Measurements from ENCODE around the gene PUS1.

The PUS1 gene

DNA sequence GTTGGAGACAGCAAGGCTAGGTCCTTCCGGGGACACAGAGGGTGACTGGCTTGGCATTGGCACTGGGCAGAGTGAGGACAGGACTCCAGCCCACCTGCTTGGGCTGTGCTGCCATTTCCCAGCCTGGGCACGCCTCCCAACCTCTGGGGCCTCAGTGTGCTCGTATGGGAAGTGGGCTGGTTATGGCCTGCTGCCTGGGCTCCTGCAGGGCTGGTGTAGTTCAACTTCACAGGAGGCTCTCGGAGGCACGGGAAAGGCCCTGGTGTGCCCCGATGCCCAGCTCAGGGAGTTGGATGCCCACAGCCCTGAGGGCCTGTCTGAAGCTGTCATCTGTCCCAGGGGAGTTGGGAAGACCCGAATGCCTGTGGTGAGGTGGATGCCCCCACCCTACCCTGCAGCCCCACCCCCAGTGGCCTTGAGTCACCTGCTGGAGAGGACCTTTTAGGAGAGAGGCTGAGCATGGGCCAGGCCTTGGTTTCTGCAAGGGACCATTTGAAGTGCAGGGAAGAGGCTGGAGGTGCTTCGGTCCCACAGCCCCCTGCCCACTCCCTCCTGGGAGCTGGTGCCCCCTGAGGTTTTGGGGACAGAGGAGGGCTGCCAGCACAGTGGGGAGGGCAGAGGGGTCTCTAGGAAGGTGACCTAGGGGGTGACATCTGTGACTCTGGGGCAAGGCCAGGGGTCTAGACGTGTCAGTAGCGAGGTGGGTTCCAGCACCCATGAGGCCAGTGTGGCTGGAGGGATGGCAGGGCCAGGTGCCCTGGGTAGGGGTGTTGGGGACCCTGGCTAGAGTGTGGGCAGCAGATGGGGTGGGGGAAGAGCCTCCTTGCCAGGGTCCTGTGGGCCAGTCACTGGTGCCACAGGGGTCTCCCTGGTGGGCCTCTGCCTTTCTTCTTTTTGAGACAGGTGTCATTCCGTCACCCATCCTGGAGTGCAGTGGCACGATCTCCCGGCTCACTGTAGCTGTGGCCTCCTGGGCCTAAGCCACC lies 25.5 kb upstream of the PUS1 start:
- no peak for DNase-seq

DNA sequence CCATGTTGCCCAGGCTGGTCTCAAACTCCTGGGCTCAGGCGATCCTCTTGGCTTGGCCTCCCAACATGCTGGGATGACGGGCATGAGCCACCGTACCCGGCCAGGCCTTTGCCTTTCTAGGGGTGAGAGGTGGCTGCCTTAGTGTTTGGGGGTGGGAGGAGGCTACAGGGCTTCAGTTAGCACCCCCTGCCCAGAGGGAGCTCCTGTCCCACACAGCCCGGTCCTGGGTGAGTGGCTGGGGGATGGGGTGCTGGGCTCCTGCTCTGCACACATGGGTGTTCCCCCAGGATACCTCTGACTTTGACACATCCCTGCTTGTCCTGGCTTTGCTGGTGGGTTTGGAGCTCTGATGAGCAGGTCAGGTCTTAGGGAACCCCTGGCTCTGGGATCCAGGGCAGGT lies 24.7 kb upstream of the PUS1 start:
- no peak for DNase-seq

DNA sequence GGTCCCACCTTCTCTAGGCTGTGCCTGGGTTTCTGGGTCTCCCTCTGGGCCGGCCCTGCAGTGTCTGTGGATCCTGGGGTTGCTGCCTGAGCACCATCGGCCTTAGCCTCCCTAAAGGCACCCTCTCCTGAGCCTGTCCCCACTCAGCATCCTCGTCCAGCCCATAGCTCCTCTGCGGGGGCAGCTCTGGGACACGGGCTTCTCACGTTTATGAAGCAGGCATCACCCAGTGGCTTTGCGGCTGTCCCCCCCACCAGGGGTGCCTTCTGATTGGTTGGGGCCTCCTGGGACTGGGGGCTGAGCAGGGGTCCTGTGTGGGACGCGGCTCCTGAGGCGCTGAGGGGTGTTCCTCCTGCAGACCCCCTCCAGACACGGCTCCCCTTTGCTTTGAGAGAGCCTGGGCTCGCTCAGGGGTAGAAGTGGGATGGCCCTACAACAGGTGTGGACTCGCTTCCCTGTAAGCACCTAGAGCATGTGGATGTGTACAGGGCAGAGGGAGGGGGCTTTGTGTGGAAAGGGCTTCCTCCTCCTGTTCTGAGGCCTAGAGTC lies 23.9 kb upstream of the PUS1 start:
- no peak for DNase-seq

DNA sequence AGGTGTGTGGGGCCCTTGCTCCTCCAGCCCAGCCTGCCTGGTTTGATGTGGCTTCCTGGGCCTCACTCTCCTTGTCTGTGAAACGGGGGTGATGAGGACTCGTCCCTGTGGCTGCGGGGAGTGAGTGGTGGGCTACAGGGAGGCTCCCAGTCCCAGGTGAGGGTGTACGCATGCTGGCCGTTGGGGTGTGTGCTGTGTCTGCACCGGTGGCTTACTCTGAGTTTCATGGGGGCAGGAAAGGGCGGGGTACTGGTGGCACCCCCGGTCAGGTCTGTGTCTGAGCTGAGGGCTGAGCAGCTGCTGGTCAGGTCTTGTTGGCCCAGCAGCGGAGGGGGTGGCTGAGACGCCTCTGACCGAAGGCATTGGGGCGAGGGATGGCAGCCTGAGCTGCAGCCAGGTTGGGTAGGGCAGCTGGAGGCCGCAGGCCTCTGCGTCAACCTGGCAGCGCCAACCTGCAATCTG lies 23.4 kb upstream of the PUS1 start:
- no peak for DNase-seq

DNA sequence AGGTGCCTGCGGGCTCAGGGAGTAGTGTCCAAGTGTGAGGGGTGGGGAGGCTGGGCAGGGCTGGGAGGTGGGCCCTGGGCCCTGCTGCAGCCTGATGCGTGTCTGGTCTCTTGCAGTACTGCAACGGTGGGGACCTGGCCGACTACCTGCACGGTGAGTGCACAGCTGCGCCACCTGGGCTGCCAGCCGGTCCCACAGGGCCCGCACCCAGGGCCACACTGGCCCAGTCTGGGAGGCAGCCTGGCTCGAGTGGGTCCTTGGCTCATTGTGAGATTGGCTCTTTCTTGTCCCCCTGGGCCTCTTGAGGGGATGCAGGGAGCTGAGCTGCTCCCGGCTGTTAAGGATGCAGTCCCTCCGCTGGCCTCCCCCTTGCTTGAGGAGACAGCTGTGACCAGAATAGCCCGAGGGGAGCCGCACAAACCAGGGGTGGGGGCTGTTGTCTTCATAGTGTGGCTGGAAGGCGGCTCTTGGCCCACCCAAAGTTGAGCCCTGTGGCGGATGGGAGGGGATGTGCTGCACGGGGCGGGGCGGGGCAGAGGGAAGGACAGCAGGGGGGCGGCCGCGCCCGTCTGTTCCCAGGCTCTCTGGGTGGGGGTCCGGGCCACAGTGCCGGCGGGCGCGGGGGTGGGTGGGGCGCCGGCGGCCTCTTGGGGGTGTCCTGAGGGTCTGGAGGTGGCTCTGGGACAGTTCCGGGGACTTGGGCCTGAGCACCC lies 21.5 kb upstream of the PUS1 start:
- no peak for DNase-seq

DNA sequence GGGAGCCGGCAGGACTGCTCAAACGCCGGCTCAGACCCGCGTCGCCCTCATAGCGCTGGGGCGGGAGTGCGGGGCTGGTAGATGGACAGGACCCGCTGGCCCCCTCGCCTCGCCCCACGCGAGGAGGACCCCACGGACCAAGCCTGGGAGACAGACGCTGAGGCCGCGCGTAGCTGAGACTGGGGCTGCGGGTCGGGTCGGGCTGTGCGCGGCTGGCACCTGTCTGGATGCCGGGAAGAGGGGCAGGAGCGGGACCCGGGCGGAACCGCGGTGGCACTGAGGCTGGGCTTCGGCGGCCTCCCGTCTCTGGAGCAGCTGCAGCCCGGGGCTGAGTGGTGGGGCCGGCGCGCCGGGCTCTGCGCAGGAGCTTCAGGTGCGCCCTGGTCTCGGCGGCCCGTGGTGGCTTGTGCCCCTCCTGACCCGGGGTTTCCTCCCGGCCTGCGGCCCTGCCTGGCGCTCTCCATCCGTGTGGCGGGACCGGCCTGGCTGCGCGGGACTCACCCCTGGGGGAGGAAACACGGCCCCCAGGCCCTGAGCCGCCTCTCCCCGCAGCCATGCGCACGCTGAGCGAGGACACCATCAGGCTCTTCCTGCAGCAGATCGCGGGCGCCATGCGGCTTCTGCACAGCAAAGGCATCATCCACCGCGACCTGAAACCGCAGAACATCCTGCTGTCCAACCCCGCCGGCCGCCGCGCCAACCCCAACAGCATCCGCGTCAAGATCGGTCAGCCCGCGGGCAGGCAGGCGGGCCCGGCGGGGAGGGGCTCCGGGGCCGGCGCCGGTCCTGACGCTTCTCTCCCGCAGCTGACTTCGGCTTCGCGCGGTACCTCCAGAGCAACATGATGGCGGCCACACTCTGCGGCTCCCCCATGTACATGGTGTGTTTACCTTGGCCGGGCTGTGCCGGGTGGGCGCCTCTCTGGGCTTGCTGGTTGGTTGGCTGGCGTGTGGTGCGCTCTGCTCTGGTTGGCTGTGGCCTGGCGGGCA lies 20.7 kb upstream of the PUS1 start:
- DNase-seq: no peak

DNA sequence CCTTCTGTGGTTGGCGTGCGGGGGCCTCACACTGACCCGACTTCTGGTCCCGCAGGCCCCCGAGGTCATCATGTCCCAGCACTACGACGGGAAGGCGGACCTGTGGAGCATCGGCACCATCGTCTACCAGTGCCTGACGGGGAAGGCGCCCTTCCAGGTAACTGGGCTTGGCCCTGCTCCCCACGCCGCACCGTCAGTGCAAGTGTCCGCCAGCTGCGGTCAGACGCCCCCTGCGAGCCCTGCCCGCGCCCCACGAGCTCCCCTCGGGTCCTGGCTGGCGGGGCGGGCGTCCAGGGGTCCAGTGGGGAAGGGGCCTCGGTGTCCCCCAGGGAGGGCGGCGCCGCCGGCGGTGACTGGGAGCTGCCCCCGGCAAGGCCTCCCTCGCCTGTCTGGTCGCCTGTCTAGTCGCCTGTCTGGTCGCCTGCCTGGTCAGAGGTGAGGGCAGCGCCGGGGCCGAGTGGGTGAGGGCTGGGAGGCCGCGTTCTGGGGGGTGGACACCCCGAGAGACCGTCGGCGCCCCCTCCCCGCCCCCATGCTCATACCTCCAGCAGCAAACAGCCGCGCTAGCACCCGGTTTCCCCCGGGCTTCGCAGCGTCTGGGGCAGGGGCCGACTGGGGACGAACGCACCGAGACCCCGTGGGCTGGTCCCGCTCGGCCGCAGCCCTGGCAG lies 19.9 kb upstream of the PUS1 start:
- DNase-seq: no peak

DNA sequence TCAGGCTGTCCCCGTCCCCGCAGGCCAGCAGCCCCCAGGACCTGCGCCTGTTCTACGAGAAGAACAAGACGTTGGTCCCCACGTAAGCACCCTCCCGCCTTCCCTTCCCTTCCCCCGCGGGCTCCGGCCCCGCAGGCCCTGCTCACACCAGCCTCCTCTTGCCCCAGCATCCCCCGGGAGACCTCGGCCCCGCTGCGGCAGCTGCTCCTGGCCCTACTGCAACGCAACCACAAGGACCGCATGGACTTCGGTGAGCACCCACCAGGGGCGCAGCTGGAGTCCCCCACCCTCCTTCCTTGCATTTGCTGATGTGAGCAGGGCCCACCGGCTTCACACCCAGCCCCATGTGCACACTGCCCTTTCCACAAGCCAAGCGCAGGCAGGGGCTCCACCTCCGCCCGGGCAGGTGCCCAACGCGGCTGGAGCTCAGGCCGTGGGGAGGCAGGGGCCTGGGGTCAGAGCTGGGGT lies 19.3 kb upstream of the PUS1 start:
- DNase-seq: no peak

DNA sequence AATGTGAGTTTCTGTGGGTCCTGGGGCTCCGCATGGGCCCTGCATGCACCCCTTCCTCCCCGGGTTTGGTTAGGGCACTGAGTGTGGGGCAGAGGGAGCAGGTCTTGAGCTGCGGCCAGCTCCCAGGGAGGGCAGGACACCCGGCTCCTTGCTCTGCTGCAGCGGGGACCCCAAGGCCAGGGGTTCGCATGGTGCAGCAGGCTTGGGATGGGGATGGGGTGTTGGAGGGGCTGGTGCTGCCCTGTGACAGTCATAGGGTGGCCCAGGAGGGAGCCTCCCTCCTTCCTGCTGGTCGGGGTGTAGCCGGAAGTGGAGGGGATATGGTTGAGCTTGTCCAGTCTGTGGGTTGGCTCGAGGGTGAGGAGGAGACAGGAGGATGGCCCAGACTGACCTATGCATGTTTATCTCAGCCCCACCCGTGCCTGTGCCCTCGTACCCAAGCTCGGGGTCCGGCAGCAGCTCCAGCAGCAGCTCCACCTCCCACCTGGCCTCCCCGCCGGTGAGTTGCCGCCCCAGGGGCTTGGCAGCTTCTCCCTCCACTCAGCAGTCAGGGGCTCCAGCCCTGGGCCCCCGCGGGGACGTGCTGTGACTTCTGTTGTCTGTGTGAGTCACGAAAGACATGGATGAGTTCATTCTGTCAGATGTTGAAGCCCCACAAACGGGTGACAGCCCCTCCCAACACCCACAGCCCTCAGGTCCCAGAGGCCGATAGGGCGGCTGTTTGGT lies 18.6 kb upstream of the PUS1 start:
- no peak for DNase-seq

DNA sequence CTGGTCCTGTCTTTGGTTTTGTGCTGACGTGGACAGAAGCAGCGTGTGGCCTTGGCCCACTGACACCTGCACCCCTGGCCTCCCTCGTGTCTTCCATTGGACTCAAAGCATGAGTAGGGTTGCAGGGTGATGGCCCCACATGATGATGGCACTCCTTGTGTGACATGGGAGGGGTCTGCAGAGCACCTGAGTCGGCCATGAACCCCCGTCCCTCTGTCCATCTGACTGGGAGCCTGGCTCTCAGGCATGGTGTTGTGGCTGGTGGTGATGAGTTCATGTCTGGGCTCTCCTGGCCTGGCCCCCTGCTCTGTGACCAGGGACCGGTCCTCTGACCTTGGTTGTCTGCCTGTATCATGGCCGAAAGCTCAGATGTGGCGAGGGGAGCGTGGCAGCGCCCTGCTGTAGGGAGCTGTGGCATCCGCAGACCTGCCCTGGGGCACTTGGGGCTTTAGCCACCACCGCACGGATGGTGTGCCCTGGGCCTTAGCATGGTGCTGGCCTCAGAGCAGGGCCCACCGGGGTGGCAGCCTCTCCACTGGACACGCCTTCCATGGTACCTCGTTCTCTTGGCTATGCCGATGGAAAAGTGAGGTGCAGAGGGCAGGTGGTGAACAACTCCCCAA lies 17.9 kb upstream of the PUS1 start:
- DNase-seq: no peak

DNA sequence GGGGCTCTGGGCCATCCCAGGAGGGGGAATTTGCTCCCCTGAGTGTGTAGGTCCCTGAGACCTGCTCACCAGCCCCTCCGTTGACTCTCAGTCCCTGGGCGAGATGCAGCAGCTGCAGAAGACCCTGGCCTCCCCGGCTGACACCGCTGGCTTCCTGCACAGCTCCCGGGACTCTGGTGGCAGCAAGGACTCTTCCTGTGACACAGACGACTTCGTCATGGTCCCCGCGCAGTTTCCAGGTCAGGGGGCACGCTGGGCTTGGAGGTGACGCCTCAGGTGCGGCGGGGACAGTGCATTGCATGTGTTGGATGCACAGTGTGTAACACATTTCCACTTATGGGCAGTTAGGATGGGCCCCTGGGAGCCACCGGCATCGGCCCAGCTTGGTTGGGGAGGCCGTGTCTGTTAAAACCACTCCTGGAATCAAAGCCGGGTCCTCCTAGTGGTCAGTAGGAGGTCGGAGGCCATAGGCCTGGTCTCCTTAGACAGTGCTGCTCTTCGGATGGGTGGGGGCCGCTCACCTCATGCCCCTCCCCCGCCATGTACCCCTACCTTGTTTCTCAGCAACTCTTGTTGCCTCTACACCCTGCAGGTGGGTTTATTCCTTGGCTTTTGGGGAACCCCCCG lies 17.1 kb upstream of the PUS1 start:
- no peak for DNase-seq

DNA sequence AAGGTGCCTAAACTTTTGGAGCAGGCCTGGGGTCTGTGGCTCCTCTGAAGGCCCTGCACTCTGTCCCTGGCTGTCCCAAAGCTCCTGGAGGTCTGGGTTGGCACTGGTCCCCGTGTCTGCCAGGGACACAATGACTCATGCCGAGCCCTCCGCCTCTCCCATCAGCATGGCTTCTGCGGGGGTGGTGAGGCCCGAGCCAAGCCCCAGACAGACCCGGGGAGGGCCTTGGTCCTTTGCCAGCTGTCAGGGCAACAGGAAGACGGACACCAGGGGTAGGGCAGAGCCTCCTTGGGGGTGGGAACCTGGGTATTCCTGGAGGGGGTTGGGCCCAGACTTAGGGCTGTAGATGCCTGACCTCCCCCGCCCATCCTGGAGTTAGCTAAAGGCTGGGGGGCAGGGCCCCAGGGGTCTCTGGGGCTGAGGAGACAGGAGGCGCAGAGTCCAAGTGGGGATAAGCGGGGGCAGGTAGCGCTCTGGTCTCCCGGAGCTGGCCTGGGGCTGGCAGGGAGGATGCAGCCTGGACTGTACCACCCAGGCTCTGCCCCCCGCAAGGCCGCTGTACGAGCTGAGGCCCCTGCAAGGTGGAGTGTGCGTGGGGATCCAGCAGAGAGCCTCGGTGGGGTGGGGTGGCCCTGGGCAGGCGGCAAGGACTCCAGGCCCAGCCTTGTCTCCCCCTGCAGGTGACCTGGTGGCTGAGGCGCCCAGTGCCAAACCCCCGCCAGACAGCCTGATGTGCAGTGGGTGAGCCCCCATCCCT lies 16.4 kb upstream of the PUS1 start:
- peak; percentile 30 to 37 for DNase-seq

DNA sequence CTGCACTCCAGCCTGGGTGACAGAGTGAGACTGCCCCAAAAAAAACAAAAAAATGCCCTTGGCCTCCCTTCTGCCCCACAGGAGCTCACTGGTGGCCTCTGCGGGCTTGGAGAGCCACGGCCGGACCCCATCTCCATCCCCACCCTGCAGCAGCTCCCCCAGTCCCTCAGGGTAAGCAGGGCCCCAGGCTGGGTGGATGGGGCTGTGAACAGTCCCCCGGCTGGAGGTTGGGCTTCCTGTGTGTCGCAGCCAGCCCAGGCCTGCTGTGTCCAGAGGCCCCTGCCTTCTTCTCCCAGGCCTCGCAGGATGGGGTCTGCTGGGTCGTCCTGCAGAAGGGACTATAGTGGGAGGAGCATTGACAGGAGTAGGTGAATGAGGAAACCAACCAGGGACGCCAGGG lies 15.4 kb upstream of the PUS1 start:
- no peak for DNase-seq

DNA sequence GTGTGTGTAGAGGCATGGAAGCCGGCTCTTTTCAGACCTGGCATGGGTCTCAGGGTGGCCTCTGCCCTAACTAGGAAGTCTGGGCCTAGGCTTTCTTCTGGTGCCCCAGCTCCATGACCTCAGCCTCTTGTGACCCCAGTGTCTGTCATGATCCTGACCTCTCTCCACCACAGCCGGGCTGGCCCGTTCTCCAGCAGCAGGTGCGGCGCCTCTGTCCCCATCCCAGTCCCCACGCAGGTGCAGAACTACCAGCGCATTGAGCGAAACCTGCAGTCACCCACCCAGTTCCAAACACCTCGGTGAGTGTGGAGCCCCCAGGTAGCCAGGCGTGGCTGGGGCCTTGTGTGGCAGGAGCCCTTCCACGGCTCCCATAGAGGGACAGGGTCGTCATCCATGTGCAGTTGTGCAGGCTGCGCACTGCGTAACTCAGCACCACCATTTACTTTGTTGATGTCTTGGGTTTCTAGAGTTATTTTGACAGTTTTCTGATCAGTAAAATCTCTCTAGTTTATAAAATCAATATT lies 14.8 kb upstream of the PUS1 start:
- DNase-seq: no peak

DNA sequence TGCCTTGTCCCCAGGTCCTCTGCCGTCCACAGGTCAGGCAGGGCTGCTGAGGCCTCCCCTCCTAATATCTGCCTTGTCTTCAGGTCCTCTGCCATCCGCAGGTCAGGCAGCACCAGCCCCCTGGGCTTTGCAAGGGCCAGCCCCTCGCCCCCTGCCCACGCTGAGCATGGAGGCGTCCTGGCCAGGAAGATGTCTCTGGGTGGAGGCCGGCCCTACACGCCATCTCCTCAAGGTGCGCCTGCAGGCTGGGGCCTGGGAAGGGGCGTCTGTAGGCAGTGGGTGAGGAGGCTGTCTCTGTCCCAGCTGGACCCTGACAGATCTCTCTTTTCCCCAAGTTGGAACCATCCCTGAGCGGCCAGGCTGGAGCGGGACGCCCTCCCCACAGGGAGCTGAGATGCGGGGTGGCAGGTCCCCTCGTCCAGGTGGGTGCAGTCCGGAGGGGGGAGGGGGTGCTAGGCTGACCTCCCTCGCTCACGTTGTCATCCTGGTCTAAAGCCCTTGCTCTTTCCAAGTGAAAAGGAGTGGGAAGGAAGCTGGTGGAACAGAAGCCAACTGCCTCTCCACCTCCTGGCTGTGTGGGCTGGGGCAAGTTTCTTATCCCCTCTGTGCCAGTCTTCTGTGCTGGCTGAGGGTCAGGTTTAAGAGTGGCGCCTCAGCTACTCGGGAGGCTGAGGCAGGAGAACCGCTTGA lies 13.9 kb upstream of the PUS1 start:
- DNase-seq: no peak

DNA sequence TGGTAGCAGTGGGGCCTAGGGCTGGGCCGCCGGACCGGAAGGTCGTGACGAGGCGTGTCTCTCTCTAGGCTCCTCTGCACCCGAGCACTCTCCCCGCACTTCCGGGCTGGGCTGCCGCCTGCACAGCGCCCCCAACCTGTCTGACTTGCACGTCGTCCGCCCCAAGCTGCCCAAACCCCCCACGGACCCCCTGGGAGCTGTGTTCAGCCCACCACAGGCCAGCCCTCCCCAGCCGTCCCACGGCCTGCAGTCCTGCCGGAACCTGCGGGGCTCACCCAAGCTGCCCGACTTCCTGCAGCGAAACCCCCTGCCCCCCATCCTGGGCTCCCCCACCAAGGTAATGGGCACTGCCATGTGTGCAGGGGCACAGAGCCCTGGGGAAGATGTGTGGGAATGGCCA lies 13.3 kb upstream of the PUS1 start:
- no peak for DNase-seq

DNA sequence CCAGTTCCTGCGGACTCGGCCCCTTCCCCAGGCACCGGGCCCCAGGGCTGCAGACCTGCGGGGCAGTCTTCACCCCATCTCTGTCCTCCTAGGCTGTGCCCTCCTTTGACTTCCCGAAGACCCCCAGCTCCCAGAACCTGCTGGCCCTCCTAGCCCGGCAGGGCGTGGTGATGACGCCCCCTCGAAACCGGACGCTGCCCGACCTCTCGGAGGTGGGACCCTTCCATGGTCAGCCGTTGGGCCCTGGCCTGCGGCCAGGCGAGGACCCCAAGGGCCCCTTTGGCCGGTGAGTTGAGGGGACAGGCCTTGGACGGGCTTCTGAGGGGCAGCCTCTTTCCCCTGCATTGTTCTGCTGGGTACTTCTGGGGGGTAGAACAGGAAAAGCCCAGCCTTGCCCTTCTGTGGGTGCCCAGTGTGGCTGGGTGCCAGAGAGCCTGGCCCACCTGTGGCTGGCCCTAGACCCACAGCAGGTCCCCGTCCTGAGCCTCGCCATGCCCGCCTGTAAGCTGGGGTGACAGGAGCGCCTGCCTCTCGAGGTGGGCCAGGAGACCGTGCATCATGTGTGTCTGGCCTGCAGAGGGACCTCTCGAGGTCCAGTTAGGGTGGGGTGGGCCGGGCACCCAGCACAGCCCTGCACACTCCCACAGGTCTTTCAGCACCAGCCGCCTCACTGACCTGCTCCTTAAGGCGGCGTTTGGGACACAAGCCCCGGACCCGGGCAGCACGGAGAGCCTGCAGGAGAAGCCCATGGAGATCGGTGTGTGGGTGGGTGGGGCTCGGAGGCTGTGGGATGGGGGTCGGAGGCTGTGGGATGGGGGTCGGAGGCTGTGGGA lies 12.6 kb upstream of the PUS1 start:
- DNase-seq: no peak
